H9 (cell line): Measurements from ENCODE around the gene PKD1. TPM values are rescaled to one million over a fixed set of nuclear protein-coding genes. Genes with fewer than 3 reads are reported as not detected.

Source experiments
- DNase-seq: peaks from one replicate; pipeline ENCODE4 v3.0.0-alpha.2; 2017
- H2AFZ ChIP-seq: one replicate; pipeline ENCODE4 v1.6.1; 2013; ENCODE audit warnings: mild to moderate bottlenecking, low read length, control low read depth, moderate library complexity
- H2AK5ac ChIP-seq: 2 replicates; pipeline ENCODE4 v1.6.1; 2013; ENCODE audit warnings: low read length, control low read depth, mixed read lengths; ENCODE audit not compliant: insufficient read length
- H2BK120ac ChIP-seq: one replicate; pipeline ENCODE4 v1.6.1; 2013; ENCODE audit warnings: low read depth, mild to moderate bottlenecking, low read length, control low read depth, inconsistent platforms; ENCODE audit not compliant: poor library complexity, severe bottlenecking
- H2BK12ac ChIP-seq: 2 replicates; pipeline ENCODE4 v1.6.1; 2013; ENCODE audit warnings: low read length, control low read depth, mixed read lengths, low read depth; ENCODE audit not compliant: insufficient read length
- H2BK15ac ChIP-seq: 2 replicates; pipeline ENCODE4 v1.6.1; 2013; ENCODE audit warnings: low read depth, low read length, control low read depth
- H2BK20ac ChIP-seq: one replicate; pipeline ENCODE4 v1.6.1; 2013; ENCODE audit warnings: low read depth, mild to moderate bottlenecking, low read length, control low read depth, inconsistent platforms; ENCODE audit not compliant: poor library complexity, severe bottlenecking
- H2BK5ac ChIP-seq: 2 replicates; pipeline ENCODE4 v1.6.1; 2013; ENCODE audit warnings: low read length, control low read depth, mixed read lengths; ENCODE audit not compliant: insufficient read length
- H3K14ac ChIP-seq: 2 replicates; pipeline ENCODE4 v1.6.1; 2013; ENCODE audit warnings: low read length, control low read depth; ENCODE audit not compliant: insufficient read depth
- H3K18ac ChIP-seq: 2 replicates; pipeline ENCODE4 v1.6.1; 2013; ENCODE audit warnings: low read depth, mild to moderate bottlenecking, mixed read lengths, low read length, control low read depth; ENCODE audit not compliant: insufficient read length
- H3K23ac ChIP-seq: 2 replicates; pipeline ENCODE4 v1.6.1; 2013; ENCODE audit warnings: low read length, control low read depth, mixed read lengths, low read depth; ENCODE audit not compliant: insufficient read length
- H3K23me2 ChIP-seq: 2 replicates; pipeline ENCODE4 v1.6.1; 2013; ENCODE audit warnings: low read depth, mild to moderate bottlenecking, mixed read lengths, low read length, control low read depth; ENCODE audit not compliant: insufficient read length, poor library complexity, severe bottlenecking
- H3K27ac ChIP-seq: 2 replicates; pipeline ENCODE4 v1.5.1; 2013; ENCODE audit warnings: low read length, control low read depth, mixed read lengths, low read depth; ENCODE audit not compliant: insufficient read length
- H3K27me3 ChIP-seq: 2 replicates; pipeline ENCODE4 v1.6.1; 2013; ENCODE audit warnings: low read length, control low read depth, inconsistent platforms; ENCODE audit not compliant: insufficient read depth
- H3K4ac ChIP-seq: 2 replicates; pipeline ENCODE4 v1.6.1; 2013; ENCODE audit warnings: low read depth, mild to moderate bottlenecking, control low read depth, inconsistent platforms, low read length, moderate library complexity
- H3K4me1 ChIP-seq: 2 replicates; pipeline ENCODE4 v1.6.1; 2013; ENCODE audit warnings: low read length, control low read depth, inconsistent platforms; ENCODE audit not compliant: insufficient read depth
- H3K4me2 ChIP-seq: 2 replicates; pipeline ENCODE4 v1.6.1; 2013; ENCODE audit warnings: low read length, control low read depth, mixed read lengths; ENCODE audit not compliant: insufficient read length, insufficient read depth
- H3K56ac ChIP-seq: 2 replicates; pipeline ENCODE4 v1.6.1; 2013; ENCODE audit warnings: low read depth, mild to moderate bottlenecking, mixed read lengths, low read length, control low read depth; ENCODE audit not compliant: insufficient read length
- H3K79me1 ChIP-seq: 2 replicates; pipeline ENCODE4 v1.6.1; 2013; ENCODE audit warnings: low read depth, mild to moderate bottlenecking, moderate library complexity, low read length, control low read depth, inconsistent platforms; ENCODE audit not compliant: insufficient read depth, poor library complexity, severe bottlenecking
- H3K79me2 ChIP-seq: 2 replicates; pipeline ENCODE4 v1.6.1; 2013; ENCODE audit warnings: low read length, control low read depth, inconsistent platforms; ENCODE audit not compliant: insufficient read depth
- H3K9ac ChIP-seq: 2 replicates; pipeline ENCODE4 v1.6.1; 2013; ENCODE audit warnings: low read length, control low read depth, mixed read lengths; ENCODE audit not compliant: insufficient read length; ENCODE audit errors: extremely low read depth
- H3K9me3 ChIP-seq: one replicate; pipeline ENCODE4 v1.6.1; 2013; ENCODE audit warnings: low read depth, low read length, inconsistent platforms; ENCODE audit not compliant: control insufficient read depth
- H3T11ph ChIP-seq: one replicate; pipeline ENCODE4 v1.6.1; 2013; ENCODE audit warnings: mild to moderate bottlenecking, low read length, control low read depth, inconsistent platforms
- H4K20me1 ChIP-seq: one replicate; pipeline ENCODE4 v1.6.1; 2013; ENCODE audit not compliant: control insufficient read depth, insufficient read length, insufficient read depth
- H4K5ac ChIP-seq: 2 replicates; pipeline ENCODE4 v1.6.1; 2013; ENCODE audit warnings: low read depth, mild to moderate bottlenecking, mixed read lengths, low read length, control low read depth; ENCODE audit not compliant: insufficient read length
- H4K8ac ChIP-seq: replicated peaks from 2 replicates; pipeline ENCODE4 v1.6.1; 2013; ENCODE audit warnings: low read length, control low read depth, mixed read lengths, low read depth; ENCODE audit not compliant: insufficient read length
- H4K91ac ChIP-seq: 2 replicates; pipeline ENCODE4 v1.6.1; 2013; ENCODE audit warnings: low read depth, mild to moderate bottlenecking, moderate library complexity, mixed read lengths, low read length, control low read depth; ENCODE audit not compliant: insufficient read length
- H3K27ac Mint-ChIP-seq, 3 experiments: 2 replicates in 2 of 3; 3 replicates in 1 of 3; pipeline ENCODE4 v1.8.0; 2020 to 2021; ENCODE audit warnings: mixed read lengths in 3 of 3, mild to moderate bottlenecking in 1 of 3, moderate library complexity in 1 of 3
- H3K27me3 Mint-ChIP-seq: 2 replicates; pipeline ENCODE4 v1.8.0; 2021; ENCODE audit warnings: low read depth, mild to moderate bottlenecking, moderate library complexity, mixed read lengths
- H3K36me3 Mint-ChIP-seq, 3 experiments: 2 replicates in 2 of 3; 3 replicates in 1 of 3; pipeline ENCODE4 v1.8.0; 2020 to 2021; ENCODE audit warnings: low read depth in 3 of 3, mixed read lengths in 3 of 3; ENCODE audit not compliant: insufficient read depth in 1 of 3
- H3K4me1 Mint-ChIP-seq, 2 experiments: 2 replicates each; pipeline ENCODE4 v1.8.0; 2020; ENCODE audit warnings: mixed read lengths in 2 of 2
- H3K4me3 Mint-ChIP-seq, 2 experiments: 2 replicates in 1 of 2; 3 replicates in 1 of 2; pipeline ENCODE4 v1.8.0; 2020 to 2021; ENCODE audit warnings: mild to moderate bottlenecking in 2 of 2, mixed read lengths in 2 of 2, moderate library complexity in 1 of 2
- H3K9me3 Mint-ChIP-seq, 2 experiments: 2 replicates in 1 of 2; 3 replicates in 1 of 2; pipeline ENCODE4 v1.8.0; 2020; ENCODE audit warnings: mild to moderate bottlenecking in 2 of 2, mixed read lengths in 2 of 2, moderate library complexity in 1 of 2
- WGBS: extraction: QIAGEN DNeasy Blood & Tissue Kit; methylation state at CpG from one replicate; pipeline ENCODE4 v1.1.7; 2013; ENCODE audit warnings: missing lambda C conversion rate, low lambda C conversion rate, mixed read lengths; ENCODE audit not compliant: insufficient read length; ENCODE audit errors: extremely low coverage; 5-methylcytosine and 5-hydroxymethylcytosine counted together
- total RNA-seq: library from RNA; stranded (reverse); gene quantifications from 2 replicates; pipeline ENCODE4 v1.2.1, GENCODE V29; 2021
- TF ChIP-seq, protein P1 (sequence below): fragments of 200-600 bp; sonication (generic); conservative IDR thresholded peaks from 3 replicates; pipeline ENCODE4 v1.8.0; 2021; ENCODE audit warnings: antibody characterized with exemption, mild to moderate bottlenecking

Gene PKD1
- total RNA-seq, 1 experiment from 2014 or later, result 88.0 TPM

DNA sequence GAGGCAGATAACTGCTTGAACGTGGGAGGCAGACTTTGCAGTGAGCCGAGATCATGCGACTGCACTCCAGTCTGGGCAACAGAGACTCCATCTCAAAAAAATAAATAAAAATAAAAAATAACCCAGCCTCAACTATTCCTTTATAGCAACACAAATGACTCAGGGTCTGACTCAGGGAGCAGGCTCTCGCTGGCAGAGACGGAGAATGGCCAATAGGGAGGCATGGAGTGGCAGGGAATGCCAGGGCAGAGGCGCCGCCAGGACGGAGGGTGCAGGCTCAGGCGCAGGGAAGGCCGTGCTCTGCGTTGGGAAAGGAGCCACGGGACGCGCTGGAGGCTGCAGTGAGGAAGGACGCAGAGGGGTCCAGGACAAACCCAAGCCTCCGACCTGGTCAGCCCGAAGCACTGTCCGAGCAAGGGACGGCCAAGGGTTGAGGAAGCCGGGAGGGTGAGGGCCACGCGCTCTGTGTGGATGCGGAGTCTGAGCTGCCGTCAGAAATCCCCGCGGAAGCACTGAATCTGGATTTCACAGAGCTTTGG lies 40.3 kb downstream of the PKD1 start:
- Histone ChIP-seq H3K79me1 (no peaks in the 10 kb centered on the region), H4K20me1 (no peaks in the 10 kb centered on the region), H2BK20ac (no peak overlapping the region), H2AK5ac (no peak overlapping the region), H3K23me2 (no peaks in the 10 kb centered on the region), H3K79me2 (no peaks in the 10 kb centered on the region), H3K14ac (no peak overlapping the region), H3K9me3 (no peaks in the 10 kb centered on the region), H2BK5ac (no peak overlapping the region), H2BK15ac (no peak overlapping the region), H3K27ac (no peak overlapping the region), H3K9ac (no peak overlapping the region), H2BK120ac (no peak overlapping the region), H3K4me1 (no peaks in the 10 kb centered on the region), H3K56ac (no peak overlapping the region), H3K18ac (no peak overlapping the region), H4K5ac (no peak overlapping the region), H3T11ph (no peak overlapping the region), H3K4ac (no peak overlapping the region), H3K27me3 (no peaks in the 10 kb centered on the region), H2AFZ (no peak overlapping the region), H2BK12ac (no peak overlapping the region), H3K23ac (no peak overlapping the region), H4K91ac (no peak overlapping the region), H4K8ac (no peak overlapping the region), H3K4me2 (no peak overlapping the region)
- H3K36me3 Mint-ChIP-seq, result peaks cover 0 to 18% (median 13%) of the 10 kb centered on the region in 3 experiments; a peak in 6 of 7 replicates
- H3K27ac Mint-ChIP-seq, result no peak overlapping the region
- WGBS, result no CpG with 5 or more reads among the region's 26 CpGs
- DNase-seq, result no peak
- no peak overlapping the region for H3K4me3 Mint-ChIP-seq
- no peaks in the 10 kb centered on the region for H3K27me3 Mint-ChIP-seq
- TF ChIP-seq, protein P1, sequence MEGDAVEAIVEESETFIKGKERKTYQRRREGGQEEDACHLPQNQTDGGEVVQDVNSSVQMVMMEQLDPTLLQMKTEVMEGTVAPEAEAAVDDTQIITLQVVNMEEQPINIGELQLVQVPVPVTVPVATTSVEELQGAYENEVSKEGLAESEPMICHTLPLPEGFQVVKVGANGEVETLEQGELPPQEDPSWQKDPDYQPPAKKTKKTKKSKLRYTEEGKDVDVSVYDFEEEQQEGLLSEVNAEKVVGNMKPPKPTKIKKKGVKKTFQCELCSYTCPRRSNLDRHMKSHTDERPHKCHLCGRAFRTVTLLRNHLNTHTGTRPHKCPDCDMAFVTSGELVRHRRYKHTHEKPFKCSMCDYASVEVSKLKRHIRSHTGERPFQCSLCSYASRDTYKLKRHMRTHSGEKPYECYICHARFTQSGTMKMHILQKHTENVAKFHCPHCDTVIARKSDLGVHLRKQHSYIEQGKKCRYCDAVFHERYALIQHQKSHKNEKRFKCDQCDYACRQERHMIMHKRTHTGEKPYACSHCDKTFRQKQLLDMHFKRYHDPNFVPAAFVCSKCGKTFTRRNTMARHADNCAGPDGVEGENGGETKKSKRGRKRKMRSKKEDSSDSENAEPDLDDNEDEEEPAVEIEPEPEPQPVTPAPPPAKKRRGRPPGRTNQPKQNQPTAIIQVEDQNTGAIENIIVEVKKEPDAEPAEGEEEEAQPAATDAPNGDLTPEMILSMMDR, result no peak
- no peaks in the 10 kb centered on the region for H3K4me1 Mint-ChIP-seq
- H3K9me3 Mint-ChIP-seq, result no peaks in the 10 kb centered on the region
